K562 (cell line): Measurements from ENCODE around the gene SPIN1. TPM values are rescaled to one million over a fixed set of nuclear protein-coding genes. Genes with fewer than 3 reads are reported as not detected.

Experiments used
- ATAC-seq: fragments of 200-7000 bp; cut with Tn5 transposase; 3 replicates; pipeline ENCODE4 v1.9.1; 2020; ENCODE audit warnings: moderate library complexity
- BruUV-seq: library from RNA; stranded (reverse); fragments of 400-500 nt; replicated peaks from 2 replicates; lab custom pipeline; 2021; lab: Mats Ljungman, UMichigan
- CTCF ChIA-PET: fragments of 300-600 bp; formaldehyde crosslinking; extraction: SDS; loops from one replicate; lab custom pipeline; 2021; ENCODE audit warnings: low intra/inter-chr PET ratio; lab: Yijun Ruan, JAX
- POLR2A ChIA-PET: fragments of 300-600, 350-650 bp; sonication (Branson Sonifier 250); formaldehyde crosslinking; extraction: SDS; loops from one replicate; lab custom pipeline; 2021; ENCODE audit warnings: antibody characterized with exemption, inconsistent platforms; lab: Yijun Ruan, JAX
- DNase-seq, 4 experiments: peaks; one replicate each; pipeline versions ENCODE4 v3.0.0 to v3.0.0-alpha.2; 2011 to 2018; ENCODE audit warnings: low spot score in 3 of 4, mixed read lengths in 3 of 4; ENCODE audit errors: extremely low read depth in 1 of 4
- FAIRE-seq: peaks from 2 replicates; lab custom pipeline; 2011; peaks lifted over from hg19 to GRCh38; lab: Jason Lieb, UNC
- H2AFZ ChIP-seq: 2 replicates; pipeline ENCODE4 v1.6.0; 2011; ENCODE audit warnings: low read depth, low read length, control low read depth, inconsistent platforms
- H3K27ac ChIP-seq: fragments of 200-600 bp; 3 replicates; pipeline ENCODE4 v1.8.0; 2011; ENCODE audit warnings: low read depth, mild to moderate bottlenecking, control low read depth, inconsistent platforms, low read length, moderate library complexity, mixed read lengths; ENCODE audit errors: extremely low read depth
- H3K27me3 ChIP-seq, 2 experiments: fragments of 300-600 bp in 1 of 2; 2 replicates in 1 of 2; 3 replicates in 1 of 2; pipeline versions ENCODE4 v1.6.0 to v1.8.0; 2011; ENCODE audit warnings: inconsistent platforms in 2 of 2, low read length in 2 of 2, mild to moderate bottlenecking in 1 of 2, mixed read lengths in 1 of 2, moderate library complexity in 1 of 2; ENCODE audit not compliant: control insufficient read depth in 2 of 2, insufficient read depth in 2 of 2
- H3K36me3 ChIP-seq: fragments of 300-600 bp; 3 replicates; pipeline ENCODE4 v1.8.0; 2011; ENCODE audit warnings: mild to moderate bottlenecking, low read length, inconsistent platforms; ENCODE audit not compliant: control insufficient read depth, insufficient read depth
- H3K4me1 ChIP-seq, 2 experiments: fragments of 200-600 bp in 1 of 2; replicated peaks in 1 of 2; 2 replicates in 1 of 2; 3 replicates in 1 of 2; pipeline versions ENCODE4 v1.5.1 to v1.8.0; 2011; ENCODE audit warnings: inconsistent platforms in 2 of 2, low read length in 2 of 2, mild to moderate bottlenecking in 1 of 2, mixed read lengths in 1 of 2, moderate library complexity in 1 of 2; ENCODE audit not compliant: control insufficient read depth in 2 of 2, insufficient read depth in 2 of 2
- H3K4me2 ChIP-seq: 2 replicates; pipeline ENCODE4 v1.6.1; 2011; ENCODE audit warnings: low read length, control low read depth, inconsistent platforms, mixed read lengths; ENCODE audit not compliant: insufficient read depth
- H3K4me3 ChIP-seq: fragments of 200-600 bp; sonication (generic), shearing (Covaris generic); 2 replicates; pipeline ENCODE4 v1.5.1; 2016; ENCODE audit warnings: control low read depth, inconsistent platforms
- H3K79me2 ChIP-seq: fragments of 200-600 bp; 3 replicates; pipeline ENCODE4 v1.8.0; 2011; ENCODE audit warnings: low read length, inconsistent platforms; ENCODE audit not compliant: control insufficient read depth, insufficient read depth
- H3K9ac ChIP-seq, 2 experiments: 2 replicates each; pipeline versions ENCODE4 v1.6.0 to v1.6.1; 2011; ENCODE audit warnings: low read depth in 2 of 2, low read length in 2 of 2, control low read depth in 1 of 2, inconsistent platforms in 1 of 2, mild to moderate bottlenecking in 1 of 2, mixed read lengths in 1 of 2; ENCODE audit not compliant: insufficient read depth in 1 of 2
- H3K9me1 ChIP-seq: one replicate; pipeline ENCODE4 v1.6.0; 2011; ENCODE audit warnings: inconsistent platforms, mild to moderate bottlenecking, low read length, moderate library complexity; ENCODE audit not compliant: control insufficient read depth, insufficient read depth
- H3K9me3 ChIP-seq: replicated peaks from 2 replicates; pipeline ENCODE4 v1.5.1; 2011; ENCODE audit warnings: low read depth, low read length, inconsistent platforms; ENCODE audit not compliant: control insufficient read depth, insufficient read depth
- H4K20me1 ChIP-seq: replicated peaks from 2 replicates; pipeline ENCODE4 v1.6.1; 2011; ENCODE audit warnings: low read length, inconsistent platforms, mixed read lengths; ENCODE audit not compliant: control insufficient read depth, insufficient read depth
- EWSR1 ChIP-seq: fragments of 450-650 bp; IDR thresholded peaks from 2 replicates; pipeline ENCODE4 v1.6.1; 2018; ENCODE audit warnings: borderline replicate concordance, mild to moderate bottlenecking, low read depth, moderate library complexity; ENCODE audit not compliant: partially characterized antibody
- FOXK1 ChIP-seq: sonication (generic); formaldehyde crosslinking; IDR thresholded peaks from 2 replicates; pipeline ENCODE4 v1.8.0; 2022; ENCODE audit warnings: missing genetic modification reagents, mild to moderate bottlenecking, borderline replicate concordance
- JUND ChIP-seq, 2 experiments: IDR thresholded peaks; 2 replicates in 1 of 2; 3 replicates in 1 of 2; pipeline ENCODE4 v1.6.1; 2011; ENCODE audit warnings: borderline replicate concordance in 2 of 2, low read depth in 2 of 2, low read length in 2 of 2, improper control_type of control experiment in 1 of 2, missing biosample characterization in 1 of 2, missing genetic modification characterization in 1 of 2, missing genetic modification reagents in 1 of 2
- MCM2 ChIP-seq: fragments of 450-650 bp; IDR thresholded peaks from 2 replicates; pipeline ENCODE4 v1.6.1; 2017; ENCODE audit warnings: low read depth, mild to moderate bottlenecking
- TEAD1 ChIP-seq, 2 experiments: fragments of 450-650 bp in 1 of 2; sonication (generic) in 1 of 2; formaldehyde crosslinking; IDR thresholded peaks; 2 replicates each; pipeline versions ENCODE4 v1.4.0 to v1.8.0; 2020 to 2022; ENCODE audit warnings: mild to moderate bottlenecking in 2 of 2, missing genetic modification reagents in 1 of 2
- ZFX ChIP-seq: sonication (generic); formaldehyde crosslinking; IDR thresholded peaks from 2 replicates; pipeline ENCODE4 v1.8.0; 2022; ENCODE audit warnings: mild to moderate bottlenecking, missing genetic modification reagents, moderate library complexity
- ZNF444 ChIP-seq: fragments of 250-450 bp; sonication (Bioruptor Pico); IDR thresholded peaks from 2 replicates; pipeline ENCODE4 v1.4.0; 2020; ENCODE audit warnings: mild to moderate bottlenecking, moderate library complexity
- ZNF717 ChIP-seq: fragments of 250-450 bp; sonication (Bioruptor Pico); IDR thresholded peaks from 2 replicates; pipeline ENCODE4 v1.5.0; 2021
- ZNF764 ChIP-seq: fragments of 250-450 bp; sonication (Bioruptor Pico); IDR thresholded peaks from 2 replicates; pipeline ENCODE4 v1.4.0; 2020; ENCODE audit warnings: low read depth, mild to moderate bottlenecking, moderate library complexity
- ZNF830 ChIP-seq: fragments of 250-450 bp; sonication (Bioruptor Pico); IDR thresholded peaks from 2 replicates; pipeline ENCODE4 v1.5.0; 2021; ENCODE audit warnings: mild to moderate bottlenecking
- WGBS: fragments of 100-300 bp; shearing (Covaris generic); methylation state at CpG from one replicate; pipeline ENCODE4 v1.1.6; 2016; ENCODE audit warnings: low coverage, mixed read lengths; ENCODE audit not compliant: insufficient coverage; ENCODE audit errors: missing lambda C conversion rate; 5-methylcytosine and 5-hydroxymethylcytosine counted together
- in situ Hi-C: fragments of 300-500 bp; cut with MboI; formaldehyde crosslinking; loops from 4 replicates; pipeline ENCODE4 v1.15.0; 2018; ENCODE audit warnings: inconsistent platforms, mixed read lengths
- intact Hi-C: fragments of 100-400 bp; cut with micrococcal nuclease; formaldehyde crosslinking; loops from 2 replicates; pipeline ENCODE4 v1.14.2; 2022
- polyA plus RNA-seq, 8 experiments: library from polyadenylated mRNA; depleted of rRNA in 4 of 8; stranded (reverse) in 5 of 8; unstranded in 3 of 8; fragments of >200 nt; fragmentation: Nextera tagmentation in 2 of 8; fragmentation: Illumina TruSeq in 1 of 8; extraction: Ambion mirVana in 2 of 8; extraction: Trizol in 1 of 8; gene quantifications; 2 replicates each; pipeline versions ENCODE4 v1.2.1 to v1.2.3, GENCODE V29; 2011 to 2014; ENCODE audit warnings: inconsistent platforms in 1 of 8, missing spikeins in 1 of 8
- total RNA-seq, 7 experiments: library from RNA; depleted of rRNA in 6 of 7; stranded (reverse); fragments of >200 nt in 6 of 7; fragmentation: Illumina TruSeq in 2 of 7; extraction: Trizol in 2 of 7; gene quantifications; 2 replicates each; pipeline versions ENCODE4 v1.2.1 to v1.2.3, GENCODE V29; 2011 to 2021; ENCODE audit warnings: low replicate concordance in 1 of 7
- TF ChIP-seq, protein P1 (sequence below): fragments of 250-450 bp; sonication (Bioruptor Pico); IDR thresholded peaks from 2 replicates; pipeline ENCODE4 v1.5.0; 2020; ENCODE audit warnings: mild to moderate bottlenecking
- TF ChIP-seq, protein P2 (sequence below): fragments of 250-450 bp; sonication (Bioruptor Pico); IDR thresholded peaks from 2 replicates; pipeline ENCODE4 v1.8.0; 2021; ENCODE audit warnings: borderline replicate concordance, mild to moderate bottlenecking, moderate library complexity; ENCODE audit not compliant: poor library complexity, severe bottlenecking

The SPIN1 gene
- total and polyA plus RNA-seq, 9 of the 15 experiments (the other 6 are each of a cell fraction or from before 2014, with no cell fraction given), result 7.4 to 25.7 (median 15.6) TPM

DNA sequence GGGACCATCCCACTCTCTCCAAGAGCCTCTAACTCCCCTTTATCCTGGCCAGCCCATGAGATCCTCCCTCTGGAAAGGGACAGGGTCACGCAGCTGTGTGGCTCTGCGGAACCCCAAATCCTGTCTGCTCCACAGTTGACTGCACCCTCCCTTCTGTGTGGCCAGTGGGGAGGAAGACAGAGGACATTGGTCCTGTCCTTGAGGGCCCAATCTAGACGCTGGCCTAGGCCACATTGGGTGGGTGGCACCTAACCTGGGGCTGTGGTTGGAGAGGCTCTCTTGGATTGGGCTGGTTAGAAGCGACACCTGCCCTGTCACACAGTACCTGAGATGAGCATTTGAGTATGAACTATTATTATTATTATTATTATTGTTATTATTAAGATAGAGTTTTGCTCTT lies 134.1 kb downstream of the SPIN1 start:
- in situ Hi-C loops (no loop called here), intact Hi-C loops (no loop called here)
- TF ChIP-seq, protein P1, sequence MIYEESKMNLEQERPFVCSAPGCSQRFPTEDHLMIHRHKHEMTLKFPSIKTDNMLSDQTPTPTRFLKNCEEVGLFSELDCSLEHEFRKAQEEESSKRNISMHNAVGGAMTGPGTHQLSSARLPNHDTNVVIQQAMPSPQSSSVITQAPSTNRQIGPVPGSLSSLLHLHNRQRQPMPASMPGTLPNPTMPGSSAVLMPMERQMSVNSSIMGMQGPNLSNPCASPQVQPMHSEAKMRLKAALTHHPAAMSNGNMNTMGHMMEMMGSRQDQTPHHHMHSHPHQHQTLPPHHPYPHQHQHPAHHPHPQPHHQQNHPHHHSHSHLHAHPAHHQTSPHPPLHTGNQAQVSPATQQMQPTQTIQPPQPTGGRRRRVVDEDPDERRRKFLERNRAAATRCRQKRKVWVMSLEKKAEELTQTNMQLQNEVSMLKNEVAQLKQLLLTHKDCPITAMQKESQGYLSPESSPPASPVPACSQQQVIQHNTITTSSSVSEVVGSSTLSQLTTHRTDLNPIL (CRISPR knock-in tag), result no peak
- TF ChIP-seq EWSR1 (no peak), FOXK1 (CRISPR knock-in tag) (no peak), ZNF444 (CRISPR knock-in tag) (no peak), MCM2 (no peak), ZFX (CRISPR knock-in tag) (no peak), ZNF717 (no peak), TEAD1 (CRISPR knock-in tag; IDR thresholded peaks at IDR 0.05) (no peak), JUND (IDR thresholded peaks at IDR 0.05; ENCODE audit: borderline replicate concordance, low read depth, low read length) (no peak), JUND (tag; IDR thresholded peaks at IDR 0.05; ENCODE audit: borderline replicate concordance, low read depth, low read length) (no peak), ZNF764 (no peak), ZNF830 (CRISPR knock-in tag) (no peak)
- TF ChIP-seq, protein P2, sequence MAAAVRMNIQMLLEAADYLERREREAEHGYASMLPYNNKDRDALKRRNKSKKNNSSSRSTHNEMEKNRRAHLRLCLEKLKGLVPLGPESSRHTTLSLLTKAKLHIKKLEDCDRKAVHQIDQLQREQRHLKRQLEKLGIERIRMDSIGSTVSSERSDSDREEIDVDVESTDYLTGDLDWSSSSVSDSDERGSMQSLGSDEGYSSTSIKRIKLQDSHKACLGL (CRISPR knock-in tag), result no peak
- no TSS peak for BruUV-seq
- ChIA-PET POLR2A (no interaction called here), CTCF (no interaction called here)
- WGBS, result 0% methylated on average over 3 of the region's 4 CpGs
- no peaks in the 10 kb centered on the region for H4K20me1 ChIP-seq
- H3K36me3 ChIP-seq, result no peaks in the 10 kb centered on the region
- H2AFZ ChIP-seq, result no peak overlapping the region
- FAIRE-seq (no peak), DNase-seq (no peak), ATAC-seq (no peak)
- H3K9me1 ChIP-seq, result no peaks in the 10 kb centered on the region
- no peak overlapping the region for H3K4me3 ChIP-seq
- no peaks in the 10 kb centered on the region for H3K4me1 ChIP-seq
- H3K79me2 ChIP-seq, result no peaks in the 10 kb centered on the region
- no peak overlapping the region for H3K4me2 ChIP-seq
- H3K27me3 ChIP-seq, result peaks cover 0 to 10% of the 10 kb centered on the region in 2 experiments; a peak in 2 of 5 replicates
- H3K9ac ChIP-seq, result no peak overlapping the region
- H3K27ac ChIP-seq, result no peak overlapping the region
- H3K9me3 ChIP-seq, result no peaks in the 10 kb centered on the region
